Measurements from ENCODE around the gene SMURF1.
"Not testable (repeated sequence)": the region's sequence is repeated elsewhere in the genome, so short reads cannot be mapped to it uniquely, and the experiment has no call there.

Gene SMURF1

GRCh38 chr7:99143853-99144672 is at the start of gene SMURF1:
SMURF1 (minus strand) TSS chr7:99144108; CDS start chr7:99143780, 328 bp downstream.
- no peak for DNase-seq (ENCODE audit: low read depth)

GRCh38 chr7:99191869-99192596 is 48.1 kb upstream of the SMURF1 start:
- DNase-seq (ENCODE audit: low read depth), result no peak

- DNase-seq (ENCODE audit: low read depth), result no peak
Observed at GRCh38 chr7:99190359-99191009, 46.6 kb upstream of the SMURF1 start.

GRCh38 chr7:99189222-99189621 is 45.3 kb upstream of the SMURF1 start:
- no peak for DNase-seq (ENCODE audit: low read depth)

- DNase-seq (ENCODE audit: low read depth), result no peak
Observed at GRCh38 chr7:99188221-99188620, 44.3 kb upstream of the SMURF1 start.

- no peak for DNase-seq (ENCODE audit: low read depth)
Observed at GRCh38 chr7:99184532-99185218, 40.8 kb upstream of the SMURF1 start.

- DNase-seq (ENCODE audit: low read depth), result no peak
Observed at GRCh38 chr7:99180067-99180650, 36.3 kb upstream of the SMURF1 start.

GRCh38 chr7:99177165-99177564 is 33.3 kb upstream of the SMURF1 start:
- DNase-seq (ENCODE audit: low read depth), result no peak

GRCh38 chr7:99173787-99174186 is 29.9 kb upstream of the SMURF1 start:
- no peak for DNase-seq (ENCODE audit: low read depth)

GRCh38 chr7:99171731-99172130 is 27.8 kb upstream of the SMURF1 start:
- DNase-seq (ENCODE audit: low read depth), result no peak

GRCh38 chr7:99170730-99171074 is 26.8 kb upstream of the SMURF1 start:
- DNase-seq (ENCODE audit: low read depth), result no peak

- no peak for DNase-seq (ENCODE audit: low read depth)
Observed at GRCh38 chr7:99170065-99170729, 26.3 kb upstream of the SMURF1 start.

- no peak for DNase-seq (ENCODE audit: low read depth)
Observed at GRCh38 chr7:99167072-99167471, 23.2 kb upstream of the SMURF1 start.

GRCh38 chr7:99165816-99166215 is 21.9 kb upstream of the SMURF1 start:
- no peak for DNase-seq (ENCODE audit: low read depth)

GRCh38 chr7:99163669-99164068 is 19.8 kb upstream of the SMURF1 start:
- DNase-seq (ENCODE audit: low read depth), result not testable (repeated sequence)

GRCh38 chr7:99156649-99157048 is 12.7 kb upstream of the SMURF1 start:
- no peak for DNase-seq (ENCODE audit: low read depth)

GRCh38 chr7:99155211-99155610 is 11.3 kb upstream of the SMURF1 start:
- DNase-seq (ENCODE audit: low read depth), result no peak

GRCh38 chr7:99146979-99147378 is 3.1 kb upstream of the SMURF1 start:
- no peak for DNase-seq (ENCODE audit: low read depth)

GRCh38 chr7:99143521-99143852 is 421 bp downstream of the SMURF1 start:
- DNase-seq (ENCODE audit: low read depth), result no peak

- DNase-seq (ENCODE audit: low read depth), result peak; percentile 73
Observed at GRCh38 chr7:99142727-99143520, 984 bp downstream of the SMURF1 start.
